Measurements from ENCODE around the gene GRN. TPM values are rescaled to one million over a fixed set of nuclear protein-coding genes. Genes with fewer than 3 reads are reported as not detected.
A peak's percentile ranks its signal among the peaks of the same experiment; 100 is the strongest.

Gene GRN
- total and polyA plus RNA-seq, 2 experiments from 2014 or later, result 274 to 377 TPM

GRCh38 chr17:44374306-44375195 is 29.4 kb downstream of the GRN start:
- Histone ChIP-seq H3K27ac (no peak overlapping the region), H3K4me1 (ENCODE audit: low read depth) (no peaks in the 10 kb centered on the region), H3K9me3 (ENCODE audit: low read depth) (no peaks in the 10 kb centered on the region), H3K4me3 (no peak overlapping the region), H3K36me3 (no peaks in the 10 kb centered on the region), H3K27me3 (no peaks in the 10 kb centered on the region)
- DNase-seq (ENCODE audit: low read depth in 1 of 2, low spot score in 1 of 2), result no peak
- TF ChIP-seq, protein P1, sequence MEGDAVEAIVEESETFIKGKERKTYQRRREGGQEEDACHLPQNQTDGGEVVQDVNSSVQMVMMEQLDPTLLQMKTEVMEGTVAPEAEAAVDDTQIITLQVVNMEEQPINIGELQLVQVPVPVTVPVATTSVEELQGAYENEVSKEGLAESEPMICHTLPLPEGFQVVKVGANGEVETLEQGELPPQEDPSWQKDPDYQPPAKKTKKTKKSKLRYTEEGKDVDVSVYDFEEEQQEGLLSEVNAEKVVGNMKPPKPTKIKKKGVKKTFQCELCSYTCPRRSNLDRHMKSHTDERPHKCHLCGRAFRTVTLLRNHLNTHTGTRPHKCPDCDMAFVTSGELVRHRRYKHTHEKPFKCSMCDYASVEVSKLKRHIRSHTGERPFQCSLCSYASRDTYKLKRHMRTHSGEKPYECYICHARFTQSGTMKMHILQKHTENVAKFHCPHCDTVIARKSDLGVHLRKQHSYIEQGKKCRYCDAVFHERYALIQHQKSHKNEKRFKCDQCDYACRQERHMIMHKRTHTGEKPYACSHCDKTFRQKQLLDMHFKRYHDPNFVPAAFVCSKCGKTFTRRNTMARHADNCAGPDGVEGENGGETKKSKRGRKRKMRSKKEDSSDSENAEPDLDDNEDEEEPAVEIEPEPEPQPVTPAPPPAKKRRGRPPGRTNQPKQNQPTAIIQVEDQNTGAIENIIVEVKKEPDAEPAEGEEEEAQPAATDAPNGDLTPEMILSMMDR (IDR thresholded peaks at IDR 0.05; ENCODE audit: low read depth, low read length), result no peak

GRCh38 chr17:44375196-44376017 is 30.3 kb downstream of the GRN start:
- Histone ChIP-seq H3K4me1 (ENCODE audit: low read depth) (no peaks in the 10 kb centered on the region), H3K27ac (no peak overlapping the region), H3K27me3 (no peaks in the 10 kb centered on the region), H3K36me3 (no peaks in the 10 kb centered on the region), H3K4me3 (no peak overlapping the region), H3K9me3 (ENCODE audit: low read depth) (no peaks in the 10 kb centered on the region)
- DNase-seq (ENCODE audit: low read depth in 1 of 2, low spot score in 1 of 2), result no peak
- TF ChIP-seq, protein P1 (IDR thresholded peaks at IDR 0.05; ENCODE audit: low read depth, low read length), result no peak

- H3K27ac ChIP-seq, result no peak overlapping the region
- H3K9me3 ChIP-seq (ENCODE audit: low read depth), result no peaks in the 10 kb centered on the region
- H3K36me3 ChIP-seq, result no peaks in the 10 kb centered on the region
- no peak overlapping the region for H3K4me3 ChIP-seq
- TF ChIP-seq, protein P1 (IDR thresholded peaks at IDR 0.05; ENCODE audit: low read depth, low read length), result peak; percentile 60
- DNase-seq (ENCODE audit: low read depth in 1 of 2, low spot score in 1 of 2), result peak in 1 of 2 donors; percentile 65
- H3K4me1 ChIP-seq (ENCODE audit: low read depth), result no peaks in the 10 kb centered on the region
- H3K27me3 ChIP-seq, result no peaks in the 10 kb centered on the region
Measured at GRCh38 chr17:44376124-44376523, 31.0 kb downstream of the GRN start.

DNA sequence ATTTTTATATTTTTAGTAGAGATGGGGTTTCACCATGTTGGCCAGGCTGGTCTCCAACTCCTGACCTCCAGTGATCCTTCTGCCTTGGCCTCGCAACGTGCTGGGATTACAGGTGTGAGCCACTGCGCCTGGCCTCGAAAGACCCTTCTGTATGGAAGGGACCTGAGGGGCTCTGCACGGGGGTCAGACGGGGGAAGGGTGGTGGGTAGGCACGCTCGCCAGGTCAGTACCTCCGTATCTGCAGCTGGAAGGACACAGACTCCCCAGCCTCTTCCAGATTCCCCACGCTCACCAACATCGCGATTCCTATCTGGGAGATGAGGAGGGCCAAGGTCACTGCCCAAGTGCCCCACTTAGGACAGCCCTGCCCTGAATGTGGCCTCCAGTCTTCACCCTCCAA is 31.7 kb downstream of the GRN start:
- DNase-seq (ENCODE audit: low read depth in 1 of 2, low spot score in 1 of 2), result no peak
- H3K4me1 ChIP-seq (ENCODE audit: low read depth), result no peaks in the 10 kb centered on the region
- TF ChIP-seq, protein P1 (IDR thresholded peaks at IDR 0.05; ENCODE audit: low read depth, low read length), result no peak

DNA sequence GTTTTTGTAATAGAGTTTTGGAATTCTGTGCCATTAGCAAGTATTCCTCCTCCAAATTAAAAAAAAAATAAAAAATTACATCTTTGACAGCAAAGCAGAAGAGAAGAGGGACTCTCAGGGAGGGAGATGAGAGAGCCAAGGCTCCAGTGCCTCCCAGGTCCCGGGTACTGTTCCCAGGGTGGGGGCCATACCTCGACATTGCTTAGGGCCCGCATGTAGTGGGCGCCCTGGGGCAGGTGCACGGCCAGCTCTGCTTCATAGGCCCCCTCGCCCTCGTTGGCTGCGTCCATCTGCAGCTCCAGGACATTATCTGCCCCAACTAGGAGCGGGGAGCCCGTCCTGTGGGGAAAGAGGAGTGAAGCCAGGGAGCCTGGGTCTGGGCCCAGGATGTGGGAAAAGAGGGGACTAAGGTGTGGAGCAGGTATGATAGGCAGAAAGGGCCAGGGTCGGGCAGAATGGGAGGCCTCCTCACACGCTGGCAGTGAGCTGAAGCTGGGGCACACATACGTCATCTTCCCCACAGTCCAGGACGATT is 33.1 kb downstream of the GRN start:
- Histone ChIP-seq H3K27ac (no peak overlapping the region), H3K36me3 (no peaks in the 10 kb centered on the region), H3K9me3 (ENCODE audit: low read depth) (no peaks in the 10 kb centered on the region), H3K27me3 (peaks cover 9% of the 10 kb centered on the region), H3K4me3 (no peak overlapping the region), H3K4me1 (ENCODE audit: low read depth) (no peaks in the 10 kb centered on the region)
- DNase-seq (ENCODE audit: low read depth in 1 of 2, low spot score in 1 of 2), result no peak
- TF ChIP-seq, protein P1 (IDR thresholded peaks at IDR 0.05; ENCODE audit: low read depth, low read length), result no peak

More for the DNA sequence above, 31.7 kb downstream of the GRN start:
- no peaks in the 10 kb centered on the region for H3K9me3 ChIP-seq (ENCODE audit: low read depth)
- H3K27ac ChIP-seq, result no peak overlapping the region
- H3K4me3 ChIP-seq, result no peak overlapping the region
- no peaks in the 10 kb centered on the region for H3K27me3 ChIP-seq
- no peaks in the 10 kb centered on the region for H3K36me3 ChIP-seq

Measured in cardiac muscle cell (in vitro differentiated cells and primary cell).